GM13976 (cell line): ENCODE measurements around the gene RPRD1B.

Experiments
- DNase-seq: peaks from one replicate; pipeline ENCODE4 v3.0.0; 2012; ENCODE audit warnings: low spot score
- CTCF ChIP-seq: IDR thresholded peaks from 2 replicates; pipeline ENCODE4 v1.5.1; 2012; ENCODE audit warnings: borderline replicate concordance, mild to moderate bottlenecking; ENCODE audit not compliant: insufficient read depth; ENCODE audit errors: extremely low read depth, missing control alignments, control extremely low read depth
- in situ Hi-C: fragments of 300-500 bp; cut with MboI; formaldehyde crosslinking; loops from one replicate; pipeline ENCODE4 v1.12.0; 2022; ENCODE audit warnings: low sequenced_read_pairs, mixed read lengths, inconsistent platforms; ENCODE audit not compliant: unreplicated experiment

The RPRD1B gene

GRCh38 chr20:37994512-37994911, 39.0 kb upstream of the RPRD1B start:
- no peak for TF ChIP-seq CTCF
- DNase-seq, result no peak
- in situ Hi-C loops, result loop anchor here (10.0 kb wide), 1 partner anchor 430 kb away; no protein-coding TSS in a partner anchor

GRCh38 chr20:37995856-37996605, 37.5 kb upstream of the RPRD1B start:
- no peak for TF ChIP-seq CTCF
- DNase-seq, result no peak
- in situ Hi-C loops, result loop anchor here (10.0 kb wide), 1 partner anchor 431 kb away; no protein-coding TSS in a partner anchor

- TF ChIP-seq CTCF, result no peak
- in situ Hi-C loops, result loop anchor here (10.0 kb wide), 1 partner anchor 433 kb away; no protein-coding TSS in a partner anchor
Measured at GRCh38 chr20:37997516-37997915, 36.0 kb upstream of the RPRD1B start.

GRCh38 chr20:37999526-38000263, 33.9 kb upstream of the RPRD1B start:
- no peak for DNase-seq
- in situ Hi-C loops, result loop anchor here (10.0 kb wide), 1 partner anchor 435 kb away; no protein-coding TSS in a partner anchor
- no peak for TF ChIP-seq CTCF

More at GRCh38 chr20:37997516-37997915, 36.0 kb upstream of the RPRD1B start:
- DNase-seq, result no peak

- DNase-seq, result no peak
- in situ Hi-C loops, result no loop called here
Measured at GRCh38 chr20:38000293-38000692, 33.3 kb upstream of the RPRD1B start.

More at GRCh38 chr20:38000293-38000692, 33.3 kb upstream of the RPRD1B start:
- no peak for TF ChIP-seq CTCF
